ENCODE measurements around the gene CAT. TPM values are rescaled to one million over a fixed set of nuclear protein-coding genes. Genes with fewer than 3 reads are reported as not detected.
"Not testable (repeated sequence)": the region's sequence is repeated elsewhere in the genome, so short reads cannot be mapped to it uniquely, and the experiment has no call there.

The CAT gene
- total RNA-seq, 2 experiments from 2014 or later, result 40.0 to 45.1 TPM

DNA sequence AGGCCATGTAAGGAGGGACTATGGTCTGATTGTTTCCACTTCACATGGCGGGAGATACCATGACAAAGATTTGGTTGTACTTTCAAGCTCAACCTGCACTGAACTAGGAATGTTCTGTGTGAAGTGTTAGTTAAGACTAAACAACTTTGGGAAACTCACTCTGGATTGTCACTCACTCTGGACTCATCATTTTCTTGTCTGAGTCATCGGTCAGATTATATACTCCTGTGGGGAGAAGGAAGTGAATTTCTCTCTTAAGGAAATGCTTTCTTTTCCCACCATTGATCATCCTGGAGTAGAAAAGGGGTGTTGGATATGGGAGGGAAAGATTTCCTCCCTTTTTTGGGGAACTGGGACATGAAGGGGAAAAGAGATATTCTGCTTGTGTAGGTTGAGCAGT is 26.9 kb upstream of the CAT start:
- DNase-seq, result no peak
- ChIA-PET POLR2A (no interaction called here), CTCF (no interaction called here)
- Mint-ChIP-seq H3K4me1 (no peaks in the 10 kb centered on the region), H3K27me3 (peaks cover 23% of the 10 kb centered on the region), H3K36me3 (ENCODE audit: low read depth) (no peaks in the 10 kb centered on the region), H3K9me3 (peaks cover 24% of the 10 kb centered on the region), H3K27ac (no peak overlapping the region), H3K4me3 (no peak overlapping the region)

DNA sequence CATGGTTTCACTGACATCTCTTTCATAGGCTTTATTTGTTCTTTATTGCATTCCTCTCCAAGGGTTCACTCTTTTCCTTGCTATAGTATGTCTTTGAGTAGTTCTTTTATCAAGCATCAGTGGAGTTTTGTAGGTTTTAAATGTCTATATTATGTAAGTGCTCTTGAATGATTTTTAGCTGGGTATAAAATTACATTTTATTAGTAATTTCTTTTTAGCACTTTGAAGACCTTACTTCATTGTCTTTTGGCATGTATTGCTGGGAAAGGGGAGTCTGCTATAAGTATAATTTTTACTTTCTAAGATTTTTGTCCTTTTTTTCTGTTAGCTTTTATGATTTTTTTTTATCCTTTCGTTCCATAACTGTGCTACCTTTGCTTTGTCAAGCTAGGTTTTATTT is 25.5 kb upstream of the CAT start:
- CTCF ChIA-PET, result no interaction called here
- peaks cover 14% of the 10 kb centered on the region for H3K27me3 Mint-ChIP-seq

DNA sequence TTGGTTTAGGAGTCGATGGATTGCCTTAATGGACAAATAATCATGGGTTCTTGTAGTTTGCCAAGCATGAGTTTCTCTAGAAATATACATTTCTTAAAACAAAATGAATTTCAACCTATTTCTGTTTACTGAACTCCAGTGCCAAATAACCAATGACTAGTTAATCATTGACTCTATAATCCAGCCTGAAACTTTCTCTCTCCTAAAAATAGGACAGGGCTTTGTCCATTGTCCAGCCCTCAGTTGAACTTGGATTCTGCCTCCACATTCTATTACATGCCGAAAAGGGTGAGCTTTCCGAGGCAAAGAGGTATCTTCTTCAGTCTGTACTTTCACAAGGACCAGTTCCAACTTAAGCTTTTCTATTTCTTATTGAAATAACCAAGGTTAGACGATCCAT is 23.2 kb upstream of the CAT start:
- ChIA-PET CTCF (interaction anchor here (0.6 to 1.1 kb wide), 3 partner anchors 12 to 1217 kb away, joined by 3 read pairs; partner anchors contain the start of gene ABTB2), POLR2A (no interaction called here)
- Mint-ChIP-seq H3K27me3 (peaks cover 8% of the 10 kb centered on the region), H3K4me1 (no peaks in the 10 kb centered on the region), H3K9me3 (peaks cover 22% of the 10 kb centered on the region), H3K36me3 (ENCODE audit: low read depth) (no peaks in the 10 kb centered on the region), H3K27ac (no peak overlapping the region), H3K4me3 (no peak overlapping the region)
- DNase-seq, result no peak

More for the DNA sequence above, 25.5 kb upstream of the CAT start:
- POLR2A ChIA-PET, result no interaction called here
- Mint-ChIP-seq H3K36me3 (ENCODE audit: low read depth) (no peaks in the 10 kb centered on the region), H3K4me3 (no peak overlapping the region), H3K27ac (no peak overlapping the region), H3K4me1 (no peaks in the 10 kb centered on the region), H3K9me3 (peaks cover 24% of the 10 kb centered on the region)
- DNase-seq, result no peak

DNA sequence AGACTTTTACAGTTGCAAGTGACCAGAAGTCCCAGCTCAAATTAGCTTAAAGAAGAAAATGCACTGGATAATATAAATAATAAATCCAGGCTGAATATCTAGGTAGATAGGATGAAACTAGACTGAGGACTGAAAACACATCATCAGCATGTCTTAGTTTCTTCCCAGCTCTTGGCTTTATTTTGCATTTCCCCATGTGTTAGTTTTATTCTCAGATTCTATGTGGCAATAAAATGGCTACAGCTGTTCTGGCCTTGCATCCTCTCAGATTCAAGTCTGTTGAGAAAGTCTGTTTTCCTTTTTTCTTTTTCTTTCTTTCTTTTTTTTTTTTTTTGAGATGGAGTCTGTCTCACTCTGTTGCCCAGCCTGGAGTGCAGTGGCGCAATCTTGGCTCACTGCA is 22.6 kb upstream of the CAT start:
- H3K4me3 Mint-ChIP-seq, result no peak overlapping the region
- peaks cover 10% of the 10 kb centered on the region for H3K27me3 Mint-ChIP-seq
- ChIA-PET CTCF (interaction anchor here (0.7 to 1.1 kb wide), 2 partner anchors 11 to 58 kb away, joined by 3 read pairs; partner anchors contain the start of gene ABTB2), POLR2A (no interaction called here)
- no peak overlapping the region for H3K27ac Mint-ChIP-seq
- no peaks in the 10 kb centered on the region for H3K36me3 Mint-ChIP-seq (ENCODE audit: low read depth)
- no peaks in the 10 kb centered on the region for H3K4me1 Mint-ChIP-seq
- peaks cover 22% of the 10 kb centered on the region for H3K9me3 Mint-ChIP-seq
- DNase-seq, result no peak

DNA sequence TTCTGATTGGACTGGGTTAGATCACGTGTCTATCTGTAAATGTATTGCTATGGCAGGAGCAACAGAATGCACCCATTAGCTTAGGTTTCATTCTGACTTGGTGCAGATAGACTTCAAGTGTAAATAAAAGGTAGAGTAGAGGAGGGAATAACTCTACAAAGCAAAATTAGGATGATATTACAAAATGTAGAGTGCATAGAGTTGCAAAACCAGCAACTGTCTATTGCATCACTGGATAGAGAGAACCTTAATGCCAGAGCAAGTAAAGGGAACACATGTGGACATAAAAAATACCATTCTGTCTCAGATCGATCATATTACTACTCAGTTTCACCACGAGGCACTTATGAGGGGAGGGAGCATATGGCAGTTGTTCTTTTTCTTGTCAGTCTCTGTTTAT is 22.0 kb upstream of the CAT start:
- no peaks in the 10 kb centered on the region for H3K36me3 Mint-ChIP-seq (ENCODE audit: low read depth)
- CTCF ChIA-PET, result no interaction called here
- H3K4me3 Mint-ChIP-seq, result no peak overlapping the region
- DNase-seq, result no peak
- H3K27me3 Mint-ChIP-seq, result peaks cover 10% of the 10 kb centered on the region
- no peaks in the 10 kb centered on the region for H3K4me1 Mint-ChIP-seq
- POLR2A ChIA-PET, result no interaction called here
- peaks cover 21% of the 10 kb centered on the region for H3K9me3 Mint-ChIP-seq
- H3K27ac Mint-ChIP-seq, result no peak overlapping the region

DNA sequence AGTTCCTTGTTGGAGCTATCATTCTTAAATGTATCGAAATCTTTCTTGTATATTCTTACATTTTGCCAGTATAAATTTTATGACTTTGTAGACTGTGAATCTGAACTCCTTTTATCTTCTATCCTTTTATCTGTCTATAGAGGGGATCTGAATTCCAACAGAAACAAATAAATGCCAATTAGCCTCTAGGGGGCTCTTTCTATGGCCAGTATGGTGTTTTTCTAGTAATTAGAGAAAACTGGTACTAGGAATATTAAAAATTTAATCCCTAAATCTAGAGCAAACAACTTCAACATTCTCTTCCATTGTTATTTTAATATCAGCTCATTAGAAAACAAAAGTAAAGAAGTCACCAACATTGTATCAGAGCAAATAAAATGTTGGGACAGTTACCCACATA is 21.5 kb upstream of the CAT start:
- Mint-ChIP-seq H3K9me3 (peaks cover 19% of the 10 kb centered on the region), H3K27ac (no peak overlapping the region), H3K27me3 (peaks cover 12% of the 10 kb centered on the region), H3K36me3 (ENCODE audit: low read depth) (no peaks in the 10 kb centered on the region), H3K4me3 (no peak overlapping the region), H3K4me1 (no peaks in the 10 kb centered on the region)
- ChIA-PET CTCF (no interaction called here), POLR2A (no interaction called here)
- no peak for DNase-seq

DNA sequence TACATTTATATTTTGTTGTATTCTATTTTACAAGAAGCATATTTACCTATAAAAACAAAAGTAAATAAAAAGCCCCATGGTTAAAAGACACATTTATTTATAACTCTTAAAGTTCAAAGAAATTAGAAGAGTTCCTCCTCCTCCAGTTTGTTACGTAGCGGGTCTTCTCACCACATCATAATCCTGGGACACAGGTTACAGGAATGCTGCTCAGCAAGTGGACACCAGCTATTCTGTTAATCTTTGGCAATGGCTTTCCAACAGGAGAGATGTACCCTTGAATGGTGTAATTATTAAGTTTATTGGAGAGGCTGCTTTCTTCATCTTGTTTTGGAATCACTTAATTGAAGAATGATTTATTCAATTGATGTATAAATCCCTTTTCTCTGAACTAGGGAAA is 19.6 kb upstream of the CAT start:
- Mint-ChIP-seq H3K36me3 (ENCODE audit: low read depth) (no peaks in the 10 kb centered on the region), H3K27me3 (peaks cover 9% of the 10 kb centered on the region), H3K27ac (no peak overlapping the region), H3K9me3 (peaks cover 6% of the 10 kb centered on the region), H3K4me1 (no peaks in the 10 kb centered on the region), H3K4me3 (no peak overlapping the region)
- POLR2A ChIA-PET, result no interaction called here
- no peak for DNase-seq
- CTCF ChIA-PET, result no interaction called here

DNA sequence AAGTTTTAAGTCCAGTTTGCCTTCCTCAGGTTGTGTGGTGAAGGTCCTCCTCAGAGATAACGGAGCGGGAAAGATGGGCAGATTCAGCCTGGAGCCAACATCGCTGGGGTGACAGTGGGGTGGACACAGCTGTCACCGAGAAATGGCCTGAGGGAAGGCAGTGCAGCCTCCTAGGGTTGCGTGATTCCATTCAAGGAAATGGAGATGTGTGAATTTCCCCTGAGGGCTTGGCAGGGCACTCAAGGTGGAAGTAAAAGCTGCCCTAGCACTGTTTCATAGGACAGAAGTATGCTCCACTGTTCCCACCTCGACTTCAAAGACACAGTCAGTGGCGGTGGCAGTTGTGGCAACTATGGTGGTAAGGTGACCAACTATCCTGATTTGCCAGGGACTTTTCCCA is 15.4 kb upstream of the CAT start:
- H3K27ac Mint-ChIP-seq, result no peak overlapping the region
- CTCF ChIA-PET, result interaction anchor here (1.0 kb wide), 1 partner anchor 249 kb away, joined by 5 read pairs; no protein-coding TSS in a partner anchor

DNA sequence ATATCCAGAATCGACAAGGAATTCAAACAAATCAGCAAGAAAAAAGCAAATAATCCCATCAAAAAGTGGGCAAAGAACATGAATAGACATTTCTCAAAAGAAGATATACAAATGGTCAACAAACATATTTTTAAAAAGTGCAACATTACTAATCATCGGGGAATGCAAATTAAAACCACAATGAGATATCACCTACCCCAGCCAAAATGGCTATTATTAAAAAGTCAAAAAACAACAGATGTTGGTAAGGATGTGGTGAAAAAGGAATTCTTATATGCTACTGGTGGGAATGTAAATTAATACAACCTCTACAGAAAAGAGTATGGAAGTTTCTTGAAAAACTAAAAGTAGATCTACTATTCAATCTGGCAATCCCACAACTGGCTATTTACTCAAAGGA is 13.9 kb upstream of the CAT start:
- H3K9me3 Mint-ChIP-seq; DNase-seq; H3K4me1 Mint-ChIP-seq; POLR2A ChIA-PET; CTCF ChIA-PET; H3K36me3 Mint-ChIP-seq (ENCODE audit: low read depth); H3K4me3 Mint-ChIP-seq; H3K27ac Mint-ChIP-seq: not testable (repeated sequence)
- H3K27me3 Mint-ChIP-seq, result peaks cover 26% of the 10 kb centered on the region

More for the DNA sequence above, 15.4 kb upstream of the CAT start:
- Mint-ChIP-seq H3K4me3 (no peak overlapping the region), H3K36me3 (ENCODE audit: low read depth) (no peaks in the 10 kb centered on the region), H3K4me1 (no peaks in the 10 kb centered on the region), H3K9me3 (no peaks in the 10 kb centered on the region), H3K27me3 (peaks cover 22% of the 10 kb centered on the region)
- POLR2A ChIA-PET, result no interaction called here
- DNase-seq, result no peak

DNA sequence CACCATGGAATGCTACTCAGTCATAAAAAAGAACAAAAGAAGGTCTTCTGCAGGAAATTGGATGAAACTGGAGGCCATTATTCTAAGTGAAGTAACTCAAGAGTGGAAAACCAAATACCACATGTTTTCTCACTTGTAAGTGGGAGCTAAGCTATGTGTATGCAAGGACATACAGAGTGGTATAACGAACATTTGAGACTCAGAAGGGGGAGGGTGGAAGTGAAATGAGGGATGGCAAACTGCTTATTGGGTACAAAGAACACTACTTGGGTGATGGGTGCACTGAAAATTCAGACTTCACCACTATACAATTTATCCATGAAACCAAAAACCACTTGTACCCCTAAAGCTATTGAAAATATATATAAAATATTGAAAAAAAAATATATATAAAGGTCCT is 13.4 kb upstream of the CAT start:
- ChIA-PET POLR2A (no interaction called here), CTCF (interaction anchor here (1.2 kb wide), 1 partner anchor 16 kb away, joined by 3 read pairs; no protein-coding TSS in a partner anchor)
- H3K4me3 Mint-ChIP-seq, result no peak overlapping the region
- H3K4me1 Mint-ChIP-seq, result peaks cover 3% of the 10 kb centered on the region
- H3K27ac Mint-ChIP-seq, result no peak overlapping the region
- H3K36me3 Mint-ChIP-seq (ENCODE audit: low read depth), result no peaks in the 10 kb centered on the region
- peaks cover 24% of the 10 kb centered on the region for H3K27me3 Mint-ChIP-seq
- DNase-seq, result no peak
- H3K9me3 Mint-ChIP-seq, result no peaks in the 10 kb centered on the region

DNA sequence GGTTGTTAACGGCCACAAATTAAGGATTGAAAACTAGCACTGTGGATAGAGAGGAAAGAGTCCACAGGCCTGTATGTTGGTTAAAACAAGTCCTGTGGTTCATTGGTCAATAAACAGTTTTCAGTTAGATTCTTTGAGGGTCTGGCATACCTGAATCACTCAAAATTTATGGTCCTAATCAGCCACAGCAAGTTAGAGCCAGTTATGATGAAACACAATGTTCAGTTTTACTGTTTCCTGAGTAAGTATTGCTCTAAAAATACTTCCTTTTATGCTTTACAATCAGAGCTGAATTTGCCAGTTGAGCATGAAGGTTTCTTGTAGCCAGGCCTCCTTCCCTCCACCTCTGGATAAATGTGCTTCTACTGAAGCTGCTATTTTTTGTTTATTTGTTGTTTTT is 12.9 kb upstream of the CAT start:
- Mint-ChIP-seq H3K4me3 (no peak overlapping the region), H3K36me3 (ENCODE audit: low read depth) (no peaks in the 10 kb centered on the region), H3K4me1 (peaks cover 5% of the 10 kb centered on the region), H3K9me3 (no peaks in the 10 kb centered on the region), H3K27me3 (peaks cover 21% of the 10 kb centered on the region), H3K27ac (no peak overlapping the region)
- DNase-seq, result no peak
- POLR2A ChIA-PET, result no interaction called here
- CTCF ChIA-PET, result interaction anchor here (1.2 kb wide), 1 partner anchor 15 kb away, joined by 3 read pairs; no protein-coding TSS in a partner anchor

DNA sequence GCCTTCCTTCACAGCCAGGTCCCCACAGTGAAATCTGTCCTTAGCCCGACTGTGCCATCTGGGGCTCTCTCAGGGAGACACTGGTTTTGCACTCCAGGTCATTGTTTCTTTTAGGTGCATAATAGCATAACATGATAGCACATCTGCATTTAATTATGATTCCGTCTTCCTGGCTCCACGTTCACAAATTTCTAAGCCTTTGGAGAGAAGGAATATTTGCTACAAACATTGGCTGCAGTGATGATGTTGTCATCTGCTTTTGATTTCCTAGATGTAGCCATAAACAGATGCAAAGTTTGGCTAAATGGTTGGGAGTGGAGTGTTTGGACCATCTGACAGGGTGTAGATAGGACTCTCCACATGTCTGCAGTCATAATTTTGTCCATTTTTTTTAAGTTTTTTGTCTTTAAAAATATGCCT is 12.0 kb upstream of the CAT start:
- POLR2A ChIA-PET, result no interaction called here
- Mint-ChIP-seq H3K27ac (no peak overlapping the region), H3K36me3 (ENCODE audit: low read depth) (no peaks in the 10 kb centered on the region), H3K27me3 (peaks cover 22% of the 10 kb centered on the region), H3K4me1 (peaks cover 5% of the 10 kb centered on the region), H3K4me3 (no peak overlapping the region), H3K9me3 (no peaks in the 10 kb centered on the region)
- no peak for DNase-seq
- CTCF ChIA-PET, result interaction anchor here (1.0 kb wide), 1 partner anchor 11 kb away, joined by 3 read pairs; no protein-coding TSS in a partner anchor

DNA sequence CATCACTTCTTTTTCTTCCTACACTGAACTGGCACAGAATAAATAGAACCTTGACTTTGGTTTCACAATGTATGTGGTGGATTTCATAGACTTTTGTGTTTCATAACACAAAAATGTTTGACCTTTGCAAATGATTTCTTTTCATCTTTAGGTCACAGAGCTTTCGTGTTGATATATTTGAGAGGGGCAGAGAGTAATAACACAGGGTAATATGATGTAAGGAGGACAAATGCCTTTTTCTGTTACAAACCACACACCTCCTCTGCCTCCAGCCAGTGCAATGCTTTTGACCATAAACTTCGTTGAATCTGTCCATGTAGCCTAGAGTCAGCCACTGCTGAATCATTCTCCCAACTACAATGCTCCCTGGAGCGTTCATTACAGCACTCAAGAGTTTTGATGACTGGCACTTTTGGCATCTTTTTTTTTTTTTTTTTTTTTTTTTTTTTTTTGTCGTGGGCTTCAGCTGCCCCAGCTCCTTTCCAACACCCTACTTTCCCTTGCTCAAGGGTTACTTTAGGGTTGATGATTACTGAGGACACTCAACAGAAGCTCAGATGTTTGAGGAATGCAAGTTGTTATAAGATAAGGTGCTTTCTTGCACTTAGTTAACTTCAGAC is 11.4 kb upstream of the CAT start:
- no peaks in the 10 kb centered on the region for H3K9me3 Mint-ChIP-seq
- no peak overlapping the region for H3K4me3 Mint-ChIP-seq
- CTCF ChIA-PET, result interaction anchor here (0.6 to 1.0 kb wide), 2 partner anchors 12 to 344 kb away, joined by 3 to 5 read pairs; no protein-coding TSS in a partner anchor
- no peaks in the 10 kb centered on the region for H3K36me3 Mint-ChIP-seq (ENCODE audit: low read depth)
- peaks cover 5% of the 10 kb centered on the region for H3K4me1 Mint-ChIP-seq
- no peak for DNase-seq
- H3K27me3 Mint-ChIP-seq, result peaks cover 24% of the 10 kb centered on the region
- POLR2A ChIA-PET, result no interaction called here
- H3K27ac Mint-ChIP-seq, result no peak overlapping the region

DNA sequence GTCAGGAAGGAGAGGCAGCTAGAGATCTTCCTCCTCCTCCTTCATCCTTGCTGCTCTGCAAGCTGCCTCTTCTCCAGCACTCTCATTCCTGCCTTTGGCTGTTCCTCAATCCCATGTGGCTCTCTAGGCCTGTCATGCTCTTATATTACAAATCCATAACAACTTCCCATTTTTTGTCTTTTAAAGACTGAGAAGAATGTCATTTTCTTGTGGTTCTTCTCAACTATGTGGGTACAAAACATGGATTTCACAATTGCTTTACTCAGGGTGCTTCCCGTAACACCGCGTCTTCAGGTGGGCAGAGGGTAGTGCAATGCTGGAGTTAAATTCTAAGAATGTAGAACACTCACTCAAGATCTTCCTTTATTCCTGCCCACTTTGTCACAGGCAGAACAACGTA is 6.8 kb upstream of the CAT start:
- Mint-ChIP-seq H3K4me1 (peaks cover 5% of the 10 kb centered on the region), H3K4me3 (no peak overlapping the region), H3K27me3 (peaks cover 18% of the 10 kb centered on the region), H3K27ac (no peak overlapping the region), H3K9me3 (no peaks in the 10 kb centered on the region), H3K36me3 (ENCODE audit: low read depth) (no peaks in the 10 kb centered on the region)
- CTCF ChIA-PET, result no interaction called here
- DNase-seq, result no peak
- POLR2A ChIA-PET, result no interaction called here

Data from activated CD4-positive, alpha-beta T cell treated with anti-CD3 and anti-CD28 coated beads, Interleukin-2, amount 10 ng/mL, durations not matched to agents 7 days and 5 days (primary cell).